ENCODE data around the gene PCBP3. TPM values are rescaled to one million over a fixed set of nuclear protein-coding genes. Genes with fewer than 3 reads are reported as not detected.

PCBP3 gene
- total and polyA plus RNA-seq, 2 of the 13 experiments (the other 11 are each of a cell fraction or from before 2014, with no cell fraction given) = not detected

GRCh38 chr21:45863267-45863666 lies 219.7 kb downstream of the PCBP3 start:
- TF ChIP-seq E2F2 (CRISPR knock-in tag; IDR thresholded peaks at IDR 0.05; ENCODE audit: borderline replicate concordance) (no peak), JUND (CRISPR knock-in tag; IDR thresholded peaks at IDR 0.05) (no peak), ZNF232 (CRISPR knock-in tag; IDR thresholded peaks at IDR 0.05; ENCODE audit: borderline replicate concordance) (no peak), ZFY (CRISPR knock-in tag; IDR thresholded peaks at IDR 0.05) (no peak), ZBTB1 (CRISPR knock-in tag; IDR thresholded peaks at IDR 0.05; ENCODE audit: borderline replicate concordance) (no peak), NRL (CRISPR knock-in tag; IDR thresholded peaks at IDR 0.05; ENCODE audit: borderline replicate concordance) (no peak), KDM4B (CRISPR knock-in tag; IDR thresholded peaks at IDR 0.05) (no peak), ZNF530 (CRISPR knock-in tag; IDR thresholded peaks at IDR 0.05; ENCODE audit: low read depth) (no peak), CHD2 (IDR thresholded peaks at IDR 0.05; ENCODE audit: low read depth, low read length) (no peak), TBX3 (IDR thresholded peaks at IDR 0.05; ENCODE audit: borderline replicate concordance) (no peak), HDAC1 (CRISPR knock-in tag; IDR thresholded peaks at IDR 0.05) (no peak)
- TF ChIP-seq, protein P1, sequence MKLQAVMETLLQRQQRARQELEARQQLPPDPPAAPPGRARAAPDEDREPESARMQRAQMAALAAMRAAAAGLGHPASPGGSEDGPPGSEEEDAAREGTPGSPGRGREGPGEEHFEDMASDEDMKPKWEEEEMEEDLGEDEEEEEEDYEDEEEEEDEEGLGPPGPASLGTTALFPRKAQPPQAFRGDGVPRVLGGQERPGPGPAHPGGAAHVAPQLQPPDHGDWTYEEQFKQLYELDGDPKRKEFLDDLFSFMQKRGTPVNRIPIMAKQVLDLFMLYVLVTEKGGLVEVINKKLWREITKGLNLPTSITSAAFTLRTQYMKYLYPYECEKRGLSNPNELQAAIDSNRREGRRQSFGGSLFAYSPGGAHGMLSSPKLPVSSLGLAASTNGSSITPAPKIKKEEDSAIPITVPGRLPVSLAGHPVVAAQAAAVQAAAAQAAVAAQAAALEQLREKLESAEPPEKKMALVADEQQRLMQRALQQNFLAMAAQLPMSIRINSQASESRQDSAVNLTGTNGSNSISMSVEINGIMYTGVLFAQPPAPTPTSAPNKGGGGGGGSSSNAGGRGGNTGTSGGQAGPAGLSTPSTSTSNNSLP (IDR thresholded peaks at IDR 0.05; ENCODE audit: low read depth, low read length) = no peak
- Histone ChIP-seq H3K79me2 (ENCODE audit: insufficient read depth, low read length) (no peaks in the 10 kb centered on the region), H3K4me3 (replicated peaks in 1 of 3; ENCODE audit: insufficient read depth in 1 of 3, low read depth in 2 of 3, low read length in 3 of 3) (no peak overlapping the region), H3K4me2 (ENCODE audit: low read depth, low read length) (no peak overlapping the region), H3K9ac (ENCODE audit: insufficient read depth, low read depth, low read length) (no peak overlapping the region), H3K27ac (ENCODE audit: extremely low read length, insufficient read depth, low read length) (no peak overlapping the region), H3K27me3 (ENCODE audit: control insufficient read depth in 1 of 2, insufficient read depth in 2 of 2, low read length in 2 of 2) (peaks cover 10 to 78% of the 10 kb centered on the region in 2 experiments), H3K4me1 (ENCODE audit: insufficient read depth, low read length) (peaks cover 14% of the 10 kb centered on the region; the same call in 1 of the 2 replicates), H3K9me3 (ENCODE audit: low read length) (no peaks in the 10 kb centered on the region), H3K36me3 (replicated peaks in 1 of 2; ENCODE audit: control insufficient read depth in 1 of 2, insufficient read depth in 2 of 2, low read length in 2 of 2) (no peaks in the 10 kb centered on the region), H4K20me1 (ENCODE audit: insufficient read depth, low read length) (no peaks in the 10 kb centered on the region), H2AFZ (ENCODE audit: low read length) (no peak overlapping the region)
- intact Hi-C loops (cut with micrococcal nuclease; ENCODE audit: unreplicated experiment) = no loop called here
- ATAC-seq = no peak
- BruUV-seq (replicated peaks) = no TSS peak
- ChIA-PET CTCF (ENCODE audit: low intra/inter-chr PET ratio, low total read pairs) (no interaction called here), POLR2A (no interaction called here)
- DNase-seq (ENCODE audit: low spot score) = no peak
- in situ Hi-C loops (cut with HindIII; ENCODE audit: extremely low pct_ligation_motif_present, low pct_unique_long_range_greater_than_20kb) = no loop called here
- WGBS (ENCODE audit: low lambda C conversion rate) = 47% methylated on average over 9 of the region's 18 CpGs
- FAIRE-seq = no peak

All from HepG2 (cell line).